Loucy (cell line): Measurements from ENCODE around the gene OVOL1.

Source experiments
- H2AFZ ChIP-seq: fragments of 200-600 bp; sonication (generic); 2 replicates; pipeline ENCODE4 v1.6.0; 2016; ENCODE audit warnings: antibody characterized with exemption, mild to moderate bottlenecking, low read length, moderate library complexity
- H3F3A ChIP-seq: fragments of 200-600 bp; 2 replicates; pipeline ENCODE4 v1.6.0; 2016; ENCODE audit warnings: antibody characterized with exemption, low read depth, mild to moderate bottlenecking
- H3K27me3 ChIP-seq: fragments of 200-600 bp; sonication (generic); 2 replicates; pipeline ENCODE4 v1.6.1; 2014; ENCODE audit warnings: low read length, mild to moderate bottlenecking; ENCODE audit not compliant: insufficient read depth, poor library complexity, severe bottlenecking
- H3K36me3 ChIP-seq: fragments of 200-600 bp; sonication (generic); 2 replicates; pipeline ENCODE4 v1.6.1; 2016; ENCODE audit warnings: low read length; ENCODE audit not compliant: insufficient read depth
- H3K4me1 ChIP-seq: fragments of 200-600 bp; sonication (generic); 2 replicates; pipeline ENCODE4 v1.5.1; 2014; ENCODE audit warnings: low read length, mild to moderate bottlenecking; ENCODE audit not compliant: insufficient read depth, poor library complexity, severe bottlenecking
- H3K4me2 ChIP-seq: fragments of 200-600 bp; sonication (generic); 2 replicates; pipeline ENCODE4 v1.6.0; 2014; ENCODE audit warnings: antibody characterized with exemption, low read length, low read depth, mild to moderate bottlenecking; ENCODE audit not compliant: poor library complexity, severe bottlenecking
- H3K4me3 ChIP-seq: fragments of 200-600 bp; sonication (generic); 2 replicates; pipeline ENCODE4 v1.5.1; 2014; ENCODE audit warnings: low read length, mild to moderate bottlenecking, mixed read lengths; ENCODE audit not compliant: poor library complexity, severe bottlenecking
- H3K79me2 ChIP-seq: fragments of 200-600 bp; sonication (generic); 2 replicates; pipeline ENCODE4 v1.6.1; 2014; ENCODE audit warnings: low read length; ENCODE audit not compliant: insufficient read depth
- H3K9ac ChIP-seq: fragments of 200-600 bp; sonication (generic); 2 replicates; pipeline ENCODE4 v1.6.0; 2014; ENCODE audit warnings: mild to moderate bottlenecking, low read depth, low read length, moderate library complexity; ENCODE audit not compliant: poor library complexity, severe bottlenecking
- H3K9me2 ChIP-seq: fragments of 200-600 bp; sonication (generic); replicated peaks from 2 replicates; pipeline ENCODE4 v1.6.1; 2016; ENCODE audit warnings: low read depth, low read length, mixed read lengths
- H3K9me3 ChIP-seq: fragments of 200-600 bp; sonication (generic); 2 replicates; pipeline ENCODE4 v1.6.1; 2014; ENCODE audit warnings: mild to moderate bottlenecking, antibody characterized with exemption, low read length, low read depth; ENCODE audit not compliant: insufficient read depth
- H4K20me1 ChIP-seq: fragments of 200-600 bp; sonication (generic); 2 replicates; pipeline ENCODE4 v1.6.0; 2014; ENCODE audit warnings: antibody characterized with exemption, low read length, mild to moderate bottlenecking; ENCODE audit not compliant: insufficient read depth, poor library complexity, severe bottlenecking
- CTCF ChIP-seq: fragments of 200-600 bp; sonication (generic); conservative IDR thresholded peaks from 2 replicates; pipeline ENCODE4 v1.5.1; 2014; ENCODE audit warnings: mild to moderate bottlenecking, antibody characterized with exemption, low read length
- EZH2phosphoT487 ChIP-seq: fragments of 200-600 bp; IDR thresholded peaks from 2 replicates; pipeline ENCODE4 v1.6.1; 2018; ENCODE audit warnings: antibody characterized with exemption, mild to moderate bottlenecking, moderate library complexity, borderline replicate concordance

The OVOL1 gene

GRCh38 chr11:65778901-65779668, 7.8 kb upstream of the OVOL1 start:
- Histone ChIP-seq H3K9me2 (no peaks in the 10 kb centered on the region), H3K9me3 (no peaks in the 10 kb centered on the region), H2AFZ (no peak overlapping the region), H3K9ac (peak overlapping the region; percentile 93), H4K20me1 (peaks cover 29% of the 10 kb centered on the region), H3F3A (no peaks in the 10 kb centered on the region), H3K79me2 (peaks cover 37% of the 10 kb centered on the region), H3K4me2 (peak overlapping the region; percentile 97), H3K4me1 (peaks cover 11% of the 10 kb centered on the region), H3K4me3 (peak overlapping the region; percentile 96), H3K27me3 (no peaks in the 10 kb centered on the region), H3K36me3 (peaks cover 10% of the 10 kb centered on the region; the same call in 1 of the 2 replicates)
- no peak for TF ChIP-seq EZH2phosphoT487
- no peak for TF ChIP-seq CTCF

- Histone ChIP-seq H3F3A (no peaks in the 10 kb centered on the region), H3K9ac (peak overlapping the region; percentile 93), H3K36me3 (peaks cover 10% of the 10 kb centered on the region; the same call in 1 of the 2 replicates), H3K79me2 (peaks cover 37% of the 10 kb centered on the region), H2AFZ (no peak overlapping the region), H3K4me3 (peak overlapping the region; percentile 96), H3K4me2 (peak overlapping the region; percentile 97), H3K27me3 (no peaks in the 10 kb centered on the region), H3K9me2 (no peaks in the 10 kb centered on the region), H3K4me1 (peaks cover 11% of the 10 kb centered on the region), H4K20me1 (peaks cover 29% of the 10 kb centered on the region), H3K9me3 (no peaks in the 10 kb centered on the region)
- no peak for TF ChIP-seq CTCF
- TF ChIP-seq EZH2phosphoT487, result no peak
These were observed 7.3 kb upstream of the OVOL1 start for GRCh38 chr11:65779669-65779918.

DNA sequence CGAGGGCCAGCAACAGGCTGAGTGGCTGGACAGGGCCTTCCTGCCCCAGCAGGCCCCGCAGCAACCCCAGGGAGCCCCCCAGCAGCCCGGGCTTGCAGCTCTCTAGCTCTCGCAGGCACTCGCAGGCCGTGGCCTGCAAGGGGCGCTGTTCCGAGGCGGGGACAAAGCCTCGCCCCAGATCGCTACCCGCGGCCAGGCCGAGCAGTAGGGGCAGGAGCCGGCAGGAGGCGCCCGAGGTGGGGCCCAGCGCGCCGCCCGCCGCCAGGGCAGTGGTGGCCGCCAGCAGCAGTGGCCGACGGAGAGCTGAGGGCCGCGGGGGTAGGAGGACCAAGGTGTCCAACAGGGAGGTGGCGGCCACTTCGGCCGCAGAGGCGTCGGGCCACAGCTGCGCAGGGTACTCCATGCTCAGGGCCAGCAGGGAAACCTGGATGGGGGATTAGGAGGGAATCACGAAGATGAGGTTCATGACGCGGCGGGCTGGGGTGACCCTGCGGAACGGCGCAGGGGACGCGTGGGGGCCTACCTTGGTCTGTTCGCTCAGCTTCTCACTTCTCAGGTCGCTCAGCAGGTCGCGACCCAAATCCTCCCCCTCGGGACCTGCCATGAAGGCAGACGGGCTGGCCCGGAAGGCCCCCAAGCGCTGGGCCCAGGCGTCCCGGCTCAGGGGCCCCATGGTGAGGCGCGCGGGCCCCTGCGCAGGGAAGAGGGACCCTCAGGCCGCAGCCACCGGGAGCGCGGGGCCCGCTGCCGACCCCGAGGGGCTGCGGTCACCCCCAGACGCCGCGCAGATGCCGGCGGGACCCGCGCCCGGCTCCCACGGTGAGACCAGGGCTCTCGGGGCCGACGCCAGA, 6.7 kb upstream of the OVOL1 start:
- Histone ChIP-seq H3K4me3 (peak overlapping the region; percentile 96), H3K9me2 (no peaks in the 10 kb centered on the region), H3K9ac (peak overlapping the region; percentile 93), H3K27me3 (no peaks in the 10 kb centered on the region), H4K20me1 (peaks cover 29% of the 10 kb centered on the region), H3K4me1 (peaks cover 13% of the 10 kb centered on the region), H3K79me2 (peaks cover 37% of the 10 kb centered on the region), H3K9me3 (no peaks in the 10 kb centered on the region), H2AFZ (peak overlapping the region; percentile 91), H3K36me3 (peaks cover 10% of the 10 kb centered on the region; the same call in 1 of the 2 replicates), H3K4me2 (peak overlapping the region; percentile 97), H3F3A (no peaks in the 10 kb centered on the region)
- TF ChIP-seq EZH2phosphoT487, result no peak
- peak; percentile 95 for TF ChIP-seq CTCF
